A549 (cell line): Measurements from ENCODE around the gene KLHL29. TPM values are rescaled to one million over a fixed set of nuclear protein-coding genes. Genes with fewer than 3 reads are reported as not detected.

Source experiments
- ATAC-seq, 2 experiments: fragments of 200-7000 bp in 1 of 2; fragments of >200 bp in 1 of 2; cut with Nextera tagmentation in 1 of 2; cut with Tn5 transposase in 1 of 2; 3 replicates each; pipeline versions ENCODE4 v1.8.0 to v1.9.1; 2018 to 2020; ENCODE audit warnings: mild to moderate bottlenecking in 1 of 2, moderate library complexity in 1 of 2
- CTCF ChIA-PET: fragments of 300-600 bp; sonication (Branson Sonifier 250); formaldehyde crosslinking; extraction: SDS; loops from one replicate; lab custom pipeline; 2021; ENCODE audit warnings: antibody characterized with exemption, inconsistent platforms; lab: Yijun Ruan, JAX
- POLR2A ChIA-PET: fragments of 350-600 bp; formaldehyde crosslinking; extraction: SDS; loops from one replicate; lab custom pipeline; 2021; ENCODE audit warnings: antibody characterized with exemption, inconsistent platforms; lab: Yijun Ruan, JAX
- DNase-seq, 2 experiments: peaks; one replicate each; pipeline versions ENCODE4 v3.0.0 to v3.0.0-alpha.2; 2011 to 2016; ENCODE audit warnings: low read depth in 1 of 2, low spot score in 1 of 2
- FAIRE-seq: peaks from 2 replicates; lab custom pipeline; 2011; peaks lifted over from hg19 to GRCh38; lab: Jason Lieb, UNC
- H3K27ac ChIP-seq, 2 experiments: fragments of >200 bp; sonication (Bioruptor Twin); formaldehyde crosslinking; 3 replicates each; pipeline ENCODE4 v1.5.1; 2016 to 2017
- H3K4me1 ChIP-seq: fragments of >200 bp; sonication (Bioruptor Twin); formaldehyde crosslinking; 3 replicates; pipeline ENCODE4 v1.6.1; 2016
- H3K4me2 ChIP-seq: fragments of >200 bp; sonication (Bioruptor Twin); formaldehyde crosslinking; 3 replicates; pipeline ENCODE4 v1.6.1; 2016
- H3K4me3 ChIP-seq: fragments of >200 bp; sonication (Bioruptor Twin); formaldehyde crosslinking; 3 replicates; pipeline ENCODE4 v1.5.1; 2016
- H3K9me3 ChIP-seq: fragments of >200 bp; sonication (Bioruptor Twin); formaldehyde crosslinking; 3 replicates; pipeline ENCODE4 v1.6.1; 2016
- BHLHE40 ChIP-seq: IDR thresholded peaks from 2 replicates; pipeline ENCODE4 v1.6.1; 2012; ENCODE audit warnings: low read depth, low read length, inconsistent platforms
- CBX8 ChIP-seq: fragments of 200-600 bp; sonication (generic); IDR thresholded peaks from 2 replicates; pipeline ENCODE4 v1.6.1; 2016
- CEBPB ChIP-seq, 2 experiments: fragments of >200 bp in 1 of 2; sonication (Bioruptor Twin) in 1 of 2; formaldehyde crosslinking in 1 of 2; IDR thresholded peaks; 2 replicates each; pipeline ENCODE4 v1.6.1; 2012 to 2016
- CHD2 ChIP-seq: fragments of 150-350 bp; IDR thresholded peaks from 2 replicates; pipeline ENCODE4 v1.6.1; 2014; ENCODE audit warnings: low read length; ENCODE audit not compliant: partially characterized antibody
- ELK1 ChIP-seq: fragments of 150-350 bp; IDR thresholded peaks from 2 replicates; pipeline ENCODE4 v1.6.1; 2014; ENCODE audit warnings: low read depth, mild to moderate bottlenecking, low read length
- EP300 ChIP-seq, 2 experiments: fragments of >200 bp; sonication (Bioruptor Twin); formaldehyde crosslinking; IDR thresholded peaks; 2 replicates in 1 of 2; 3 replicates in 1 of 2; pipeline ENCODE4 v1.6.1; 2016 to 2017
- FOSB ChIP-seq: fragments of 250-450 bp; sonication (Bioruptor Pico); IDR thresholded peaks from 2 replicates; pipeline ENCODE4 v1.5.0; 2020; ENCODE audit warnings: mild to moderate bottlenecking, moderate library complexity
- HDAC2 ChIP-seq: fragments of 200-600 bp; sonication (generic); IDR thresholded peaks from 2 replicates; pipeline ENCODE4 v1.6.1; 2016
- HEYL ChIP-seq: fragments of 250-450 bp; sonication (Bioruptor Pico); IDR thresholded peaks from 2 replicates; pipeline ENCODE4 v1.8.0; 2021; ENCODE audit warnings: mild to moderate bottlenecking, moderate library complexity
- HOXB13 ChIP-seq: fragments of 250-450 bp; sonication (Bioruptor Pico); IDR thresholded peaks from 2 replicates; pipeline ENCODE4 v1.5.0; 2020; ENCODE audit warnings: low read depth, mild to moderate bottlenecking, moderate library complexity
- JUN ChIP-seq, 2 experiments: fragments of >200 bp; sonication (Bioruptor Twin); formaldehyde crosslinking; IDR thresholded peaks; 2 replicates in 1 of 2; 3 replicates in 1 of 2; pipeline ENCODE4 v1.6.1; 2016 to 2017
- MAX ChIP-seq: IDR thresholded peaks from 2 replicates; pipeline ENCODE4 v1.6.1; 2012
- MAZ ChIP-seq: fragments of 150-350 bp; IDR thresholded peaks from 2 replicates; pipeline ENCODE4 v1.6.1; 2014; ENCODE audit warnings: antibody characterized with exemption, low read depth, low read length, borderline replicate concordance
- MYC ChIP-seq: IDR thresholded peaks from 2 replicates; pipeline ENCODE4 v1.6.1; 2012; ENCODE audit warnings: mild to moderate bottlenecking, inconsistent platforms, low read length, improper control_type of control experiment, borderline replicate concordance
- NR3C1 ChIP-seq: fragments of >200 bp; sonication (Bioruptor Twin); formaldehyde crosslinking; IDR thresholded peaks from 3 replicates; pipeline ENCODE4 v1.6.1; 2017
- PHF8 ChIP-seq: fragments of 200-600 bp; sonication (generic); IDR thresholded peaks from 2 replicates; pipeline ENCODE4 v1.6.1; 2016; ENCODE audit warnings: low read depth, mild to moderate bottlenecking, antibody characterized with exemption, moderate library complexity, borderline replicate concordance
- POLR2AphosphoS2 ChIP-seq: conservative IDR thresholded peaks from 2 replicates; pipeline ENCODE4 v1.6.1; 2012; ENCODE audit warnings: low read length, improper control_type of control experiment, inconsistent platforms
- RAD21 ChIP-seq, 2 experiments: fragments of >200 bp in 1 of 2; sonication (Bioruptor Twin) in 1 of 2; formaldehyde crosslinking in 1 of 2; IDR thresholded peaks in 1 of 2; conservative IDR thresholded peaks in 1 of 2; 2 replicates in 1 of 2; 3 replicates in 1 of 2; pipeline ENCODE4 v1.6.1; 2012 to 2018; ENCODE audit warnings: inconsistent platforms in 1 of 2
- RCOR1 ChIP-seq: fragments of 150-350 bp; IDR thresholded peaks from 2 replicates; pipeline ENCODE4 v1.6.1; 2014; ENCODE audit warnings: antibody characterized with exemption, low read length, low read depth
- SMC3 ChIP-seq: fragments of >200 bp; sonication (Bioruptor Twin); formaldehyde crosslinking; IDR thresholded peaks from 3 replicates; pipeline ENCODE4 v1.6.1; 2018; ENCODE audit warnings: inconsistent platforms
- TP53 ChIP-seq: fragments of 250-450 bp; sonication (Bioruptor Pico); IDR thresholded peaks from 2 replicates; pipeline ENCODE4 v1.5.0; 2021; ENCODE audit warnings: mild to moderate bottlenecking, moderate library complexity
- ZC3H11A ChIP-seq: fragments of 450-650 bp; IDR thresholded peaks from 2 replicates; pipeline ENCODE4 v1.6.1; 2014; ENCODE audit warnings: antibody characterized with exemption, mild to moderate bottlenecking
- ZFP36 ChIP-seq: fragments of 450-650 bp; IDR thresholded peaks from 2 replicates; pipeline ENCODE4 v1.6.1; 2014; ENCODE audit warnings: borderline replicate concordance; ENCODE audit not compliant: partially characterized antibody
- ZSCAN20 ChIP-seq: fragments of 250-450 bp; sonication (Bioruptor Pico); IDR thresholded peaks from 2 replicates; pipeline ENCODE4 v1.8.0; 2022; ENCODE audit warnings: mild to moderate bottlenecking, moderate library complexity
- WGBS: methylation state at CpG from one replicate; pipeline ENCODE4 v1.1.6; 2017; ENCODE audit errors: missing lambda C conversion rate; 5-methylcytosine and 5-hydroxymethylcytosine counted together
- polyA plus RNA-seq, 4 experiments: library from polyadenylated mRNA; depleted of rRNA in 3 of 4; stranded (reverse); fragments of >200 nt; fragmentation: RNase III in 1 of 4; extraction: RNeasy Plus Mini Kit Qiagen cat#74134 plus additional on column Dnase treatment in 1 of 4; gene quantifications; 2 replicates in 3 of 4; 3 replicates in 1 of 4; pipeline ENCODE4 v1.2.3, GENCODE V29; 2011 to 2017
- TF ChIP-seq, protein P1 (sequence below): fragments of >200 bp; sonication (Bioruptor Twin); formaldehyde crosslinking; IDR thresholded peaks from 2 replicates; pipeline ENCODE4 v1.6.1; 2016
- TF ChIP-seq, protein P2 (sequence below): fragments of 200-600 bp; sonication (generic); IDR thresholded peaks from 2 replicates; pipeline ENCODE4 v1.6.1; 2016; ENCODE audit warnings: antibody characterized with exemption, mild to moderate bottlenecking, moderate library complexity
- TF ChIP-seq, protein P3 (sequence below): fragments of 250-450 bp; sonication (Bioruptor Pico); IDR thresholded peaks from 2 replicates; pipeline ENCODE4 v1.5.0; 2020; ENCODE audit warnings: low read depth, mild to moderate bottlenecking, moderate library complexity

The KLHL29 gene
- polyA plus RNA-seq, 2 of the 4 experiments (the other 2 are of a cell fraction): 1.3 to 2.5 TPM

- CTCF ChIA-PET: interaction anchor here (0.7 to 1.1 kb wide), 2 partner anchors 73 to 118 kb away, joined by 3 read pairs; no protein-coding TSS in a partner anchor
- 81% methylated on average over 20 of the region's 24 CpGs for WGBS
- H3K27ac ChIP-seq: no peak overlapping the region
- no peak overlapping the region for H3K4me3 ChIP-seq
- FAIRE-seq (no peak), ATAC-seq (no peak), DNase-seq (no peak)
- no peaks in the 10 kb centered on the region for H3K9me3 ChIP-seq
- H3K4me1 ChIP-seq: no peaks in the 10 kb centered on the region
- POLR2A ChIA-PET: no interaction called here
- TF ChIP-seq HOXB13 (CRISPR knock-in tag) (no peak), CHD2 (no peak), MYC (no peak), JUN (IDR thresholded peaks at IDR 0.05) (no peak), RCOR1 (no peak), PHF8 (no peak), CEBPB (IDR thresholded peaks at IDR 0.05) (no peak), ZC3H11A (no peak), POLR2AphosphoS2 (no peak), BHLHE40 (no peak), CBX8 (no peak), FOSB (no peak), MAZ (no peak)
- TF ChIP-seq, protein P1, sequence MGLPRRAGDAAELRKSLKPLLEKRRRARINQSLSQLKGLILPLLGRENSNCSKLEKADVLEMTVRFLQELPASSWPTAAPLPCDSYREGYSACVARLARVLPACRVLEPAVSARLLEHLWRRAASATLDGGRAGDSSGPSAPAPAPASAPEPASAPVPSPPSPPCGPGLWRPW: no peak
- TF ChIP-seq, all 56 proteins: peak for 0
- H3K4me2 ChIP-seq: no peak overlapping the region
Measured at GRCh38 chr2:23554054-23554697, 169.2 kb downstream of the KLHL29 start.

DNA sequence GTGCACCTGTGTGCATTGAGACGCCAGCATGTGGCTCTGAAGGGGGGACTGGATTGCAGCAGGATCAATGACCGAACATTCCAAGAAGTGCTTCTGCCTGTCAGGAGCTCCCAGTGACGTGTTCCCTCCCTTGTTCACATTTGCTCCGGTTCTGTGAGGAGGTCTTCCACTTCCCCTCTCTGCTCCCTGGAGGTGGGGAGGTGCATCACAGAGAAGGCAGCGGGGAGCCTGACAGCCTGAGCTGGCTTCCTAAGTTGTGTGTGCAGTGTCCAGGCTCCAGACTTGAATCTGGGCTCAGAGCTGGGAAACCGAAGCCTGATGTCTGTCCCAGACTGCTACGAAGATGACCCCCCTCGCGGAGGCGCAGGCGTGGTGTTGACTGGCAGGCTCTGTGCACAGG is 171.0 kb downstream of the KLHL29 start:
- ChIA-PET POLR2A (no interaction called here), CTCF (interaction anchor here (1.1 kb wide), 1 partner anchor 357 kb away, joined by 5 read pairs; no protein-coding TSS in a partner anchor)
- Histone ChIP-seq H3K27ac (no peak overlapping the region), H3K4me2 (no peak overlapping the region), H3K4me1 (no peaks in the 10 kb centered on the region), H3K4me3 (no peak overlapping the region), H3K9me3 (no peaks in the 10 kb centered on the region)
- TF ChIP-seq HDAC2 (no peak), SMC3 (no peak), NR3C1 (no peak), TP53 (no peak), ZC3H11A (no peak), ELK1 (no peak), MAX (no peak), HOXB13 (CRISPR knock-in tag) (no peak), CHD2 (no peak), POLR2AphosphoS2 (no peak), CEBPB (IDR thresholded peaks at IDR 0.05) (no peak), ZFP36 (no peak)
- ATAC-seq (no peak), DNase-seq (no peak), FAIRE-seq (no peak)
- WGBS: 77% methylated on average over 11 of the region's 11 CpGs

DNA sequence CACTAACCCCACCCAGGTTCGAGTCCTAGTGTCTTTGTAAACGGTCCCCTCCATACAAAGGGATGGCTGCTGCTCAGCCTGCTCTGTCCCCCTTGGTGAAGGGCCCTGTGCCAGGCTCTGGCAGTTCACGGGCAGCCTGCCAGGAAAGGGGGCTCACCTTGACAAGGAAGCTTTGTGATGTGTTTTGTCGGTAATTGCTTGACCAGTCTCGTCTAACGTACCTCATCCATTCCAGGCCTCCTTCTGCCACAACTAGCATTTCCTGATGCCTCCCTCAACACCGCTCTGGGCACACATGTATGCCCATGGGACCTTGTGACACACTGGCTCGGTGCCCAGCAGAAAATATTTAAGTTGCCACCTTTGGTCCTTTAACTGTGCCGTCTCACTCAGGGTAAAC is 171.9 kb downstream of the KLHL29 start:
- ATAC-seq (no peak), FAIRE-seq (no peak)
- Histone ChIP-seq H3K4me3 (no peak overlapping the region), H3K4me1 (no peaks in the 10 kb centered on the region), H3K4me2 (no peak overlapping the region), H3K9me3 (no peaks in the 10 kb centered on the region), H3K27ac (no peak overlapping the region)
- no peak for TF ChIP-seq MAX
- TF ChIP-seq, protein P2, sequence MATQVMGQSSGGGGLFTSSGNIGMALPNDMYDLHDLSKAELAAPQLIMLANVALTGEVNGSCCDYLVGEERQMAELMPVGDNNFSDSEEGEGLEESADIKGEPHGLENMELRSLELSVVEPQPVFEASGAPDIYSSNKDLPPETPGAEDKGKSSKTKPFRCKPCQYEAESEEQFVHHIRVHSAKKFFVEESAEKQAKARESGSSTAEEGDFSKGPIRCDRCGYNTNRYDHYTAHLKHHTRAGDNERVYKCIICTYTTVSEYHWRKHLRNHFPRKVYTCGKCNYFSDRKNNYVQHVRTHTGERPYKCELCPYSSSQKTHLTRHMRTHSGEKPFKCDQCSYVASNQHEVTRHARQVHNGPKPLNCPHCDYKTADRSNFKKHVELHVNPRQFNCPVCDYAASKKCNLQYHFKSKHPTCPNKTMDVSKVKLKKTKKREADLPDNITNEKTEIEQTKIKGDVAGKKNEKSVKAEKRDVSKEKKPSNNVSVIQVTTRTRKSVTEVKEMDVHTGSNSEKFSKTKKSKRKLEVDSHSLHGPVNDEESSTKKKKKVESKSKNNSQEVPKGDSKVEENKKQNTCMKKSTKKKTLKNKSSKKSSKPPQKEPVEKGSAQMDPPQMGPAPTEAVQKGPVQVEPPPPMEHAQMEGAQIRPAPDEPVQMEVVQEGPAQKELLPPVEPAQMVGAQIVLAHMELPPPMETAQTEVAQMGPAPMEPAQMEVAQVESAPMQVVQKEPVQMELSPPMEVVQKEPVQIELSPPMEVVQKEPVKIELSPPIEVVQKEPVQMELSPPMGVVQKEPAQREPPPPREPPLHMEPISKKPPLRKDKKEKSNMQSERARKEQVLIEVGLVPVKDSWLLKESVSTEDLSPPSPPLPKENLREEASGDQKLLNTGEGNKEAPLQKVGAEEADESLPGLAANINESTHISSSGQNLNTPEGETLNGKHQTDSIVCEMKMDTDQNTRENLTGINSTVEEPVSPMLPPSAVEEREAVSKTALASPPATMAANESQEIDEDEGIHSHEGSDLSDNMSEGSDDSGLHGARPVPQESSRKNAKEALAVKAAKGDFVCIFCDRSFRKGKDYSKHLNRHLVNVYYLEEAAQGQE: no peak
- TF ChIP-seq CEBPB (IDR thresholded peaks at IDR 0.05): no peak
- TF ChIP-seq HOXB13 (CRISPR knock-in tag): no peak
- no peak for TF ChIP-seq PHF8
- TF ChIP-seq, protein P3, sequence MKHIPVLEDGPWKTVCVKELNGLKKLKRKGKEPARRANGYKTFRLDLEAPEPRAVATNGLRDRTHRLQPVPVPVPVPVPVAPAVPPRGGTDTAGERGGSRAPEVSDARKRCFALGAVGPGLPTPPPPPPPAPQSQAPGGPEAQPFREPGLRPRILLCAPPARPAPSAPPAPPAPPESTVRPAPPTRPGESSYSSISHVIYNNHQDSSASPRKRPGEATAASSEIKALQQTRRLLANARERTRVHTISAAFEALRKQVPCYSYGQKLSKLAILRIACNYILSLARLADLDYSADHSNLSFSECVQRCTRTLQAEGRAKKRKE (CRISPR knock-in tag): no peak
- no peak for TF ChIP-seq RAD21 (conservative IDR thresholded peaks at IDR 0.05 in 1 of 2, IDR thresholded peaks at IDR 0.05 in 1 of 2)
- no peak for TF ChIP-seq ZSCAN20 (CRISPR knock-in tag)
- no peak for TF ChIP-seq HEYL (CRISPR knock-in tag)
- TF ChIP-seq EP300 (IDR thresholded peaks at IDR 0.05): no peak
- TF ChIP-seq, all 56 proteins: peak for 0
- CTCF ChIA-PET: no interaction called here
- WGBS: 59% methylated on average over 9 of the region's 9 CpGs
- POLR2A ChIA-PET: no interaction called here
- DNase-seq: no peak
